ENCODE measurements around the gene RCCD1.
A peak's percentile ranks its signal among the peaks of the same experiment; 100 is the strongest.

The RCCD1 gene

GRCh38 chr15:90931828-90932659 is 22.6 kb upstream of the RCCD1 start, which contains the start of gene HDDC3 (continued):
- TF ChIP-seq ZNF660 (tag by site-specific recombination; IDR thresholded peaks at IDR 0.05), result peak; percentile 94
- TF ChIP-seq ZBTB1 (tag by site-specific recombination; IDR thresholded peaks at IDR 0.05), result no peak
- TF ChIP-seq HOXC10 (CRISPR knock-in tag; IDR thresholded peaks at IDR 0.05), result no peak
- no peak; the same call in 1 of the 2 replicates for TF ChIP-seq ZNF626 (tag by site-specific recombination; IDR thresholded peaks at IDR 0.05)
- TF ChIP-seq, protein P1, sequence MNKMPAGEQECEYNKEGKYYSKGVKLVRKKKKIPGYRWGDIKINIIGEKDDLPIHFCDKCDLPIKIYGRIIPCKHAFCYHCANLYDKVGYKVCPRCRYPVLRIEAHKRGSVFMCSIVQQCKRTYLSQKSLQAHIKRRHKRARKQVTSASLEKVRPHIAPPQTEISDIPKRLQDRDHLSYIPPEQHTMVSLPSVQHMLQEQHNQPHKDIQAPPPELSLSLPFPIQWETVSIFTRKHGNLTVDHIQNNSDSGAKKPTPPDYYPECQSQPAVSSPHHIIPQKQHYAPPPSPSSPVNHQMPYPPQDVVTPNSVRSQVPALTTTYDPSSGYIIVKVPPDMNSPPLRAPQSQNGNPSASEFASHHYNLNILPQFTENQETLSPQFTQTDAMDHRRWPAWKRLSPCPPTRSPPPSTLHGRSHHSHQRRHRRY (tag by site-specific recombination; IDR thresholded peaks at IDR 0.05), result no peak
- TF ChIP-seq, protein P2, sequence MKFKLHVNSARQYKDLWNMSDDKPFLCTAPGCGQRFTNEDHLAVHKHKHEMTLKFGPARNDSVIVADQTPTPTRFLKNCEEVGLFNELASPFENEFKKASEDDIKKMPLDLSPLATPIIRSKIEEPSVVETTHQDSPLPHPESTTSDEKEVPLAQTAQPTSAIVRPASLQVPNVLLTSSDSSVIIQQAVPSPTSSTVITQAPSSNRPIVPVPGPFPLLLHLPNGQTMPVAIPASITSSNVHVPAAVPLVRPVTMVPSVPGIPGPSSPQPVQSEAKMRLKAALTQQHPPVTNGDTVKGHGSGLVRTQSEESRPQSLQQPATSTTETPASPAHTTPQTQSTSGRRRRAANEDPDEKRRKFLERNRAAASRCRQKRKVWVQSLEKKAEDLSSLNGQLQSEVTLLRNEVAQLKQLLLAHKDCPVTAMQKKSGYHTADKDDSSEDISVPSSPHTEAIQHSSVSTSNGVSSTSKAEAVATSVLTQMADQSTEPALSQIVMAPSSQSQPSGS (tag by site-specific recombination; IDR thresholded peaks at IDR 0.05; ENCODE audit: low read depth), result no peak
- no peak for TF ChIP-seq ZNF530 (tag by site-specific recombination; IDR thresholded peaks at IDR 0.05; ENCODE audit: low read depth)
- no peak; the same call in 1 of the 2 replicates for TF ChIP-seq FEZF1 (tag by site-specific recombination; IDR thresholded peaks at IDR 0.05)
- TF ChIP-seq ZNF274 (IDR thresholded peaks at IDR 0.05; ENCODE audit: low read length), result no peak
- no peak for TF ChIP-seq ZNF274 (tag by site-specific recombination; IDR thresholded peaks at IDR 0.05; ENCODE audit: borderline replicate concordance)
- TF ChIP-seq ZNF391 (tag by site-specific recombination; IDR thresholded peaks at IDR 0.05; ENCODE audit: borderline replicate concordance, low read depth), result no peak; the same call in 1 of the 2 replicates
- no peak for TF ChIP-seq ZNF292 (tag by site-specific recombination; IDR thresholded peaks at IDR 0.05; ENCODE audit: borderline replicate concordance, low read depth)
- no peak for TF ChIP-seq ZNF354C (tag by site-specific recombination; IDR thresholded peaks at IDR 0.05; ENCODE audit: borderline replicate concordance, low read depth)
- no peak for TF ChIP-seq ZNF423 (tag by site-specific recombination; IDR thresholded peaks at IDR 0.05)
- TF ChIP-seq ZNF549 (tag by site-specific recombination; IDR thresholded peaks at IDR 0.05), result no peak
- TF ChIP-seq ZNF280D (tag by site-specific recombination; IDR thresholded peaks at IDR 0.05), result no peak
- TF ChIP-seq MYNN (tag by site-specific recombination; IDR thresholded peaks at IDR 0.05; ENCODE audit: borderline replicate concordance), result no peak
- TF ChIP-seq, protein P3, sequence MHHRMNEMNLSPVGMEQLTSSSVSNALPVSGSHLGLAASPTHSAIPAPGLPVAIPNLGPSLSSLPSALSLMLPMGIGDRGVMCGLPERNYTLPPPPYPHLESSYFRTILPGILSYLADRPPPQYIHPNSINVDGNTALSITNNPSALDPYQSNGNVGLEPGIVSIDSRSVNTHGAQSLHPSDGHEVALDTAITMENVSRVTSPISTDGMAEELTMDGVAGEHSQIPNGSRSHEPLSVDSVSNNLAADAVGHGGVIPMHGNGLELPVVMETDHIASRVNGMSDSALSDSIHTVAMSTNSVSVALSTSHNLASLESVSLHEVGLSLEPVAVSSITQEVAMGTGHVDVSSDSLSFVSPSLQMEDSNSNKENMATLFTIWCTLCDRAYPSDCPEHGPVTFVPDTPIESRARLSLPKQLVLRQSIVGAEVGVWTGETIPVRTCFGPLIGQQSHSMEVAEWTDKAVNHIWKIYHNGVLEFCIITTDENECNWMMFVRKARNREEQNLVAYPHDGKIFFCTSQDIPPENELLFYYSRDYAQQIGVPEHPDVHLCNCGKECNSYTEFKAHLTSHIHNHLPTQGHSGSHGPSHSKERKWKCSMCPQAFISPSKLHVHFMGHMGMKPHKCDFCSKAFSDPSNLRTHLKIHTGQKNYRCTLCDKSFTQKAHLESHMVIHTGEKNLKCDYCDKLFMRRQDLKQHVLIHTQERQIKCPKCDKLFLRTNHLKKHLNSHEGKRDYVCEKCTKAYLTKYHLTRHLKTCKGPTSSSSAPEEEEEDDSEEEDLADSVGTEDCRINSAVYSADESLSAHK (tag by site-specific recombination; IDR thresholded peaks at IDR 0.05), result no peak
- no peak for TF ChIP-seq BCL11A (tag by site-specific recombination; IDR thresholded peaks at IDR 0.05; ENCODE audit: low read depth)
- TF ChIP-seq GLIS1 (tag by site-specific recombination; IDR thresholded peaks at IDR 0.05), result no peak; the same call in 1 of the 2 replicates
- peak; percentile 94 for TF ChIP-seq ZNF561 (tag by site-specific recombination; IDR thresholded peaks at IDR 0.05; ENCODE audit: borderline replicate concordance)
- TF ChIP-seq ZBTB8A (tag by site-specific recombination; IDR thresholded peaks at IDR 0.05), result peak; percentile 68
- no peak for TF ChIP-seq ZNF792 (tag by site-specific recombination; IDR thresholded peaks at IDR 0.05)
- peak; percentile 68; the same call in 1 of the 2 replicates for TF ChIP-seq ZFP69B (tag by site-specific recombination; IDR thresholded peaks at IDR 0.05)
- no peak; the same call in 1 of the 2 replicates for TF ChIP-seq ZNF146 (tag by site-specific recombination; IDR thresholded peaks at IDR 0.05)
- no peak for TF ChIP-seq SETDB1 (IDR thresholded peaks at IDR 0.05; ENCODE audit: insufficient read length, low read length)
- TF ChIP-seq, protein P4, sequence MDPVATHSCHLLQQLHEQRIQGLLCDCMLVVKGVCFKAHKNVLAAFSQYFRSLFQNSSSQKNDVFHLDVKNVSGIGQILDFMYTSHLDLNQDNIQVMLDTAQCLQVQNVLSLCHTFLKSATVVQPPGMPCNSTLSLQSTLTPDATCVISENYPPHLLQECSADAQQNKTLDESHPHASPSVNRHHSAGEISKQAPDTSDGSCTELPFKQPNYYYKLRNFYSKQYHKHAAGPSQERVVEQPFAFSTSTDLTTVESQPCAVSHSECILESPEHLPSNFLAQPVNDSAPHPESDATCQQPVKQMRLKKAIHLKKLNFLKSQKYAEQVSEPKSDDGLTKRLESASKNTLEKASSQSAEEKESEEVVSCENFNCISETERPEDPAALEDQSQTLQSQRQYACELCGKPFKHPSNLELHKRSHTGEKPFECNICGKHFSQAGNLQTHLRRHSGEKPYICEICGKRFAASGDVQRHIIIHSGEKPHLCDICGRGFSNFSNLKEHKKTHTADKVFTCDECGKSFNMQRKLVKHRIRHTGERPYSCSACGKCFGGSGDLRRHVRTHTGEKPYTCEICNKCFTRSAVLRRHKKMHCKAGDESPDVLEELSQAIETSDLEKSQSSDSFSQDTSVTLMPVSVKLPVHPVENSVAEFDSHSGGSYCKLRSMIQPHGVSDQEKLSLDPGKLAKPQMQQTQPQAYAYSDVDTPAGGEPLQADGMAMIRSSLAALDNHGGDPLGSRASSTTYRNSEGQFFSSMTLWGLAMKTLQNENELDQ (tag by site-specific recombination; IDR thresholded peaks at IDR 0.05; ENCODE audit: low read depth), result no peak
- peak; percentile 49 for TF ChIP-seq ZNF629 (tag by site-specific recombination; IDR thresholded peaks at IDR 0.05)
- no peak for TF ChIP-seq ZNF157 (tag by site-specific recombination; IDR thresholded peaks at IDR 0.05)

All from HEK293 (cell line).